GM20000 (cell line): ENCODE data around the gene ZBED1.

Experiments
- DNase-seq: peaks from one replicate; pipeline ENCODE4 v3.0.0; 2012; ENCODE audit warnings: low spot score
- TF ChIP-seq, protein P1 (sequence below): IDR thresholded peaks from 2 replicates; pipeline ENCODE4 v1.5.1; 2012; ENCODE audit warnings: mild to moderate bottlenecking, control low read depth; ENCODE audit errors: extremely low read depth, missing control alignments

Gene ZBED1

DNA sequence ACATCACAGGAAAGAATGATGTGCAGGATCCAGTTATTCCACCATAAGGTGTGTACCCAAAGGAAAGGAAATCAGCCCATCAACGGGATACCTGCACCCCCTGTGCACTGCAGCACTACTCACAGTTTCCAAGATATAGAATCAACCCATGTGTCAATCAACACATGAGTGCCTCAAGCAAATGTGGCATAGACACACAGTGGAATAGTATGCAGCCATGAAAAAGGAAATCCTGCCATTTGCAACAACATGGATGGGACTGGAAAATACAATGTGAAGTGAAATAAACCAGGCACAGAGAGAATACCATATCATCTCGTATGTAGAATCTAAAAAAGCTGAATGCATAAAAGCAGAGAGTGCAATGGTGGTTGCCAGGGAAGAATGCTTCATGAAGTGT lies 53.3 kb downstream of the ZBED1 start:
- TF ChIP-seq, protein P1, sequence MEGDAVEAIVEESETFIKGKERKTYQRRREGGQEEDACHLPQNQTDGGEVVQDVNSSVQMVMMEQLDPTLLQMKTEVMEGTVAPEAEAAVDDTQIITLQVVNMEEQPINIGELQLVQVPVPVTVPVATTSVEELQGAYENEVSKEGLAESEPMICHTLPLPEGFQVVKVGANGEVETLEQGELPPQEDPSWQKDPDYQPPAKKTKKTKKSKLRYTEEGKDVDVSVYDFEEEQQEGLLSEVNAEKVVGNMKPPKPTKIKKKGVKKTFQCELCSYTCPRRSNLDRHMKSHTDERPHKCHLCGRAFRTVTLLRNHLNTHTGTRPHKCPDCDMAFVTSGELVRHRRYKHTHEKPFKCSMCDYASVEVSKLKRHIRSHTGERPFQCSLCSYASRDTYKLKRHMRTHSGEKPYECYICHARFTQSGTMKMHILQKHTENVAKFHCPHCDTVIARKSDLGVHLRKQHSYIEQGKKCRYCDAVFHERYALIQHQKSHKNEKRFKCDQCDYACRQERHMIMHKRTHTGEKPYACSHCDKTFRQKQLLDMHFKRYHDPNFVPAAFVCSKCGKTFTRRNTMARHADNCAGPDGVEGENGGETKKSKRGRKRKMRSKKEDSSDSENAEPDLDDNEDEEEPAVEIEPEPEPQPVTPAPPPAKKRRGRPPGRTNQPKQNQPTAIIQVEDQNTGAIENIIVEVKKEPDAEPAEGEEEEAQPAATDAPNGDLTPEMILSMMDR, result no peak
- DNase-seq, result no peak

DNA sequence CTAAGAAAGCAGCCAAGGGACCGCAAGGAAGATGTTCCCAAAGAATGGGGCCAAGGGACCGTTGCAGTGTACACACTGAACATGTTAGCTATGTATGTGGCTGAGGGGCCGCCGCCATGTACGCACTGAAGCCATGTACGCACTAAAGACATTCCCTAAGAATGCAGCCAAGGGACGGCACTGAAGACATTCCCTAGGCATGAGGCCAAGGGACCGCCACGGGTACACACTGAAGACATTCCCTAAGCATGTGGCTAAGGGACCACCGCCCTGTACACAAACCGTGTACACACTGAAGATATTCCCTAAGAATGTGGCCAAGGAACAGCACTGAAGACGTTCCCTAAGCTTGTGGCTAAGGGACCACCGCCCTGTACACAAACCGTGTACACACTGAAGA lies 54.0 kb downstream of the ZBED1 start:
- TF ChIP-seq, protein P1, result no peak

DNA sequence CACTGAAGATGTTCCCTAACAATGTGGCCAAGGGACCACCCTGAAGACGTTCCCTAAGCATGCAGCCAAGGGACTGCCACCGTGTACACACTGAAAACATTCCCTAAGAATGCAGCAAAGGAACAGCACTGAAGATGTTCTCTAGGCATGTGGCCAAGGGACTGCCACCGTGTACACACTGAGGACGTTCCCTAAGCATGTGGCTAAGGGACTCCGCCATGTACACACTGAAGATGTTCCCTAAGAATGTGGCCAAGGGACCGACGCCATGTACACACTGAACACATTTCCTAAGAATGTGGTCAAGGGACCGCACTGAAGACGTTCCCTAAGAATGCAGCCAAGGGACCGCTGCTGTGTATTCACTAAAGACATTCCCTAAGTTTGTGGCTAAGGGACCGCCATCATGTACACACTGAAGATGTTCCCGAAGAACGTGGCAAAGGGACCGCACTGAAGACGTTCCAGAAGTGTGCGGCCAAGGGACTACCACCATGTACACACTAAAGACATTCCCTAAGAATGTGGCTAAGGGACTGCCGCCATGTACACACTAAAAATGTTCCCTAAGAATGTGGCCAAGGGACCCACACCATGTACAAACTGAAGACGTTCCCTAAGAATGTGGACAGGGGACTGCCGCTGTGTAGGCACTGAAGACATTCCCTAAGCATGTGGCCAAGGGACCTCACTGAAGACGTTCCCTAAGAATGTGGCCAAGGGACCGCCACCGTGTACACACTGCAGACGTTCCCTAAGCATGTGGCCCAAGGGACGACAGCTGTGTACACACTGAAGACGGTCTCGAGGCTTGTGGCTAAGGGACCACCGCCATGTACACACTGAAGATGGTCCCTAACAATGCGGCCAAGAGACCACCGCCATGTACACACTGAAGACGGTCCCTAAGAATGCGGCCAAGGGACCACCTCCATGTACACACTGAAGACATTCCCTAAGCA lies 54.8 kb downstream of the ZBED1 start:
- TF ChIP-seq, protein P1, result no peak
- no peak for DNase-seq

More for the DNA sequence above, 54.0 kb downstream of the ZBED1 start:
- no peak for DNase-seq

DNA sequence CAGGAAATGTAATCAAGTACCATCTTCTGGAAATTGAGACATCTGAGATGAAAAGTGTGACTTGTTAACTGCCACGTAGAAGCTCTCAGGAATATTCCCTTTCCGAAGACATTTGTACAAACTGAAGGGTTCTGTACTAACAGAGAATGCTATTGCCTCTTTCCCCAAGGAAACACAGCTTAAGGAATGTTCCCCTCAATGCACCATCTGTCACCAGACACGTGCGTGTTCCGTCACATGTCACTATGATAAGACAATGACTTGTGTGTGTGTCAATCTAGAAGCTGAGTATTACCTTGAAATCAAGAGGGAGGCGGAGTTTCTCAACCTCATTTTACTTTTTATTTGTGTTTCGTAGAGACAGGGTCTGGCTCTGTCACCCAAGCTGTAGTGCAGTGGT lies 58.1 kb downstream of the ZBED1 start:
- TF ChIP-seq, protein P1, result no peak

DNA sequence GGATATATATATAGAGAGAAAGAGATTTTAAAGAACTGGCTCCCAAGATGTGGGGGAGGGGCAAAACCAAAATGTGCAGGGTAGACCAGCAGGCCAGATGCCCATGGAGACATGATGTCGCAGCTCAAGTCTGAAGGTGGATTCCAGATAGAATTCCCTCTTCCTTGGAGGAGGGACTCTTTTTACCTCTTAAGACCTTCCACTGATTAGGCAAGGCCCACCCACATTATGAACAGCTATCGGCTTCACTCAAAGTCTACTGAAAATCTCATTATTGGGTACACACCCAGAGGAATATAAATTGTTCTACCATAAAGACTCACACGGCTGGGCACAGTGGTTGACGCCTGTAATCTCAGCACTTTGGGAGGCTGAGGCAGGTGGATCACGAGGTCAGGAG lies 59.3 kb downstream of the ZBED1 start:
- DNase-seq, result no peak
- TF ChIP-seq, protein P1, result no peak

More for the DNA sequence above, 58.1 kb downstream of the ZBED1 start:
- DNase-seq, result no peak

DNA sequence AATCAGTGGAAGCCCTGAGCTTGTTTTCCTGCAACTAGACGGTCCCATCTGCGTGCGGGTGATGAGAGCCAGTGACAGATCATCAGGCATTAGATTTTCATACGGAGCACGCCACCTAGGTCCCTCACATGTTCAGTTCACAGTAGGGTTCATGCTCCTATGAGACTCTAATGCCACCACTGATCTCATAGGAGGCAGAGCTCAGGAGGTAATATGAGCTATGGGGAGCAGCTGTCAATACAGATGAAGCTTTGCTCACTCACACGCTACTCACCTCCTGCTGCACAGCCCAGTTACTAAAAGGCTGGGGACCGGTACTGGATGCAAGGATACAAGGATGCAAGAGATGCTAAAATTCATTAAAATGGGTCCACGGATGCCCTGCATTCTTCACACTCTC lies 61.2 kb downstream of the ZBED1 start:
- TF ChIP-seq, protein P1, result no peak
- no peak for DNase-seq
